ENCODE results near the gene NUCB2. TPM values are rescaled to one million over a fixed set of nuclear protein-coding genes. Genes with fewer than 3 reads are reported as not detected.

NUCB2 gene
- total RNA-seq, 1 experiment from 2014 or later, result 27.6 TPM

DNA sequence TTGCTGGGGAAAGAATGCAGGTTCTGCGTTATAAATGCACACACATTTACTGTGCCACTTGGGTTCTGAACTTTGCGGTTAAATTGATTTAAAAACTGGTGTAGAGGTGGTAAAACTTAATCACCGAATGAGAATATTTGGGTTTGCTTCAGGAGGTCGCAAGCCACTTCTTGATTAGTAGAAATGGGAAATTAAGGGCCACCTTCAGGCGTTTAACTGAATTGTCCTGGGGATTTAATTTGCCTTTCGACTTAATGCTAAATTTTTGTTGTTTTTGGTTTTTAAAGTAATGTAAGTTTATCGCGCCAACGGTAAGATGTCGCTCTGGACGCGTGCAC, 74.6 kb downstream of the NUCB2 start:
- TF ChIP-seq EZH2phosphoT487 (IDR thresholded peaks at IDR 0.05; ENCODE audit: borderline replicate concordance, low read length) (no peak), EZH2 (IDR thresholded peaks at IDR 0.05; ENCODE audit: low read length, unreplicated experiment) (no peak)
- TF ChIP-seq, protein P1, sequence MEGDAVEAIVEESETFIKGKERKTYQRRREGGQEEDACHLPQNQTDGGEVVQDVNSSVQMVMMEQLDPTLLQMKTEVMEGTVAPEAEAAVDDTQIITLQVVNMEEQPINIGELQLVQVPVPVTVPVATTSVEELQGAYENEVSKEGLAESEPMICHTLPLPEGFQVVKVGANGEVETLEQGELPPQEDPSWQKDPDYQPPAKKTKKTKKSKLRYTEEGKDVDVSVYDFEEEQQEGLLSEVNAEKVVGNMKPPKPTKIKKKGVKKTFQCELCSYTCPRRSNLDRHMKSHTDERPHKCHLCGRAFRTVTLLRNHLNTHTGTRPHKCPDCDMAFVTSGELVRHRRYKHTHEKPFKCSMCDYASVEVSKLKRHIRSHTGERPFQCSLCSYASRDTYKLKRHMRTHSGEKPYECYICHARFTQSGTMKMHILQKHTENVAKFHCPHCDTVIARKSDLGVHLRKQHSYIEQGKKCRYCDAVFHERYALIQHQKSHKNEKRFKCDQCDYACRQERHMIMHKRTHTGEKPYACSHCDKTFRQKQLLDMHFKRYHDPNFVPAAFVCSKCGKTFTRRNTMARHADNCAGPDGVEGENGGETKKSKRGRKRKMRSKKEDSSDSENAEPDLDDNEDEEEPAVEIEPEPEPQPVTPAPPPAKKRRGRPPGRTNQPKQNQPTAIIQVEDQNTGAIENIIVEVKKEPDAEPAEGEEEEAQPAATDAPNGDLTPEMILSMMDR (conservative IDR thresholded peaks at IDR 0.05; ENCODE audit: low read depth, low read length), result 0 out of 2 replicates have a peak, but pooled peaks have one; percentile 16
- Histone ChIP-seq H3K4me2 (ENCODE audit: low read length) (no peak overlapping the region), H3K9me3 (ENCODE audit: low read length) (no peaks in the 10 kb centered on the region), H3K27ac (ENCODE audit: low read length) (no peak overlapping the region), H3K4me1 (ENCODE audit: insufficient read depth, low read length) (peaks cover 5% of the 10 kb centered on the region; the same call in 1 of the 2 replicates), H3K79me2 (ENCODE audit: low read length) (no peaks in the 10 kb centered on the region), H3K36me3 (ENCODE audit: low read depth, low read length) (no peaks in the 10 kb centered on the region), H4K20me1 (ENCODE audit: low read length) (no peaks in the 10 kb centered on the region), H3K27me3 (ENCODE audit: low read length) (no peaks in the 10 kb centered on the region), H3K9me2 (replicated peaks; ENCODE audit: low read length) (no peaks in the 10 kb centered on the region), H2AFZ (ENCODE audit: low read length) (no peak overlapping the region), H3K9ac (ENCODE audit: low read length) (no peak overlapping the region), H3F3A (ENCODE audit: low read length, unreplicated experiment) (no peaks in the 10 kb centered on the region), H3K4me3 (ENCODE audit: low read length) (0 out of 2 replicates have a peak overlapping the region, but pooled peaks have one; percentile 10)
- DNase-seq, result no peak
- ChIA-PET POLR2A (ENCODE audit: unreplicated experiment) (no interaction called here), CTCF (no interaction called here)
- ATAC-seq, result no peak
- intact Hi-C loops (cut with micrococcal nuclease), result loop anchor here (5.0 kb wide), 1 partner anchor 274 kb away; the partner anchor contains the start of gene RPS13
- BruUV-seq (replicated peaks), result no TSS peak

DNA sequence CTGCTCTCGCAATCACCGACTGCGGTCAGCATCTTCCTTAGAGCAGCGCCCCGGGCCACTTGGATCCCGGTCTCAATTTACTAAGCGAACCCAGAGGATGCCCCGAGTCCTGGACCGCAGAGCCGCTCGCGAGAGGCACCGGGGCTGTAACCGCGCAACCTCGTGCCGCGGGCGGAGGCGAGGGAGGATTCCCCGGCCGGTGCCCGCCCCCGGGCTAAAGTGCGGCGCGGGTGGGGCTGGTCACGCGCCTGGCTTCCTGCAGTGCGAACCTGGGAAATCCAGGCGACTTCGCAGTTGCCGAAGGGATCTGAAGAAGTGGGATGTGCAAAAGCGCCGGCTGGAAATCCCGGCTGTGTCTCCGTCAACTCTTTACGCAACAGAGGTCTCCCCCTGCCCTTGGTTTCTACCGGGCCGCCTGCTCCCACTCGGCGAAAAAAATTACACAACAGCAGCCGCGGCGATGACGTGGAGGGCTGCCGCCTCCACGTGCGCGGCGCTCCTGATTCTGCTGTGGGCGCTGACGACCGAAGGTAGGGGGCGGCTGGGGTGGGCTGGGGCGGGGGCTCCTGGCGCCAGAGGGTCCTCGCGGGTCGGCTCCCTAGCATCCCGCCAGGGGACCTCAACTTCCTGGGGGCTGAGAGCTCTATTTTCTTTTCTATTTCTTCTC, 75.1 kb downstream of the NUCB2 start, which contains the start of gene NCR3LG1:
Gene NCR3LG1, plus strand, starts transcription at position 291 of the 667 bp plus-strand sequence. Its CDS starts 170 bp downstream, at position 461.
- intact Hi-C loops (cut with micrococcal nuclease), result loop anchor here (2.0 to 5.0 kb wide), 2 partner anchors 121 to 274 kb away; partner anchors contain the start of gene RPS13
- ChIA-PET CTCF (interaction anchor here (0.6 kb wide), 1 partner anchor 176 kb away, joined by 7 read pairs; no protein-coding TSS in a partner anchor), POLR2A (ENCODE audit: unreplicated experiment) (interaction anchor here (0.6 kb wide), 1 partner anchor 381 kb away, joined by 9 read pairs; no protein-coding TSS in a partner anchor)
- no peak within 1 kb of the TSS for H3K9ac ChIP-seq (ENCODE audit: low read length)
- no TSS peak for BruUV-seq (replicated peaks)
- no peaks in the 10 kb centered on the region for H3K27me3 ChIP-seq (ENCODE audit: low read length)
- peaks cover 5% of the 10 kb centered on the region; the same call in 1 of the 2 replicates for H3K4me1 ChIP-seq (ENCODE audit: insufficient read depth, low read length)
- H3K9me2 ChIP-seq (replicated peaks; ENCODE audit: low read length), result no peaks in the 10 kb centered on the region
- H3F3A ChIP-seq (ENCODE audit: low read length, unreplicated experiment), result no peaks in the 10 kb centered on the region
- TF ChIP-seq, protein P1 (conservative IDR thresholded peaks at IDR 0.05; ENCODE audit: low read depth, low read length), result no peak
- no peak for TF ChIP-seq EZH2 (IDR thresholded peaks at IDR 0.05; ENCODE audit: low read length, unreplicated experiment)
- TF ChIP-seq EZH2phosphoT487 (IDR thresholded peaks at IDR 0.05; ENCODE audit: borderline replicate concordance, low read length), result no peak
- H3K79me2 ChIP-seq (ENCODE audit: low read length), result no peaks in the 10 kb centered on the region
- H3K27ac ChIP-seq (ENCODE audit: low read length), result no peak within 1 kb of the TSS
- H3K36me3 ChIP-seq (ENCODE audit: low read depth, low read length), result no peaks in the 10 kb centered on the region
- peak within 1 kb of the TSS; percentile 69 for H3K4me3 ChIP-seq (ENCODE audit: low read length)
- DNase-seq, result no peak
- H3K4me2 ChIP-seq (ENCODE audit: low read length), result peak within 1 kb of the TSS; percentile 99
- no peak for ATAC-seq
- H4K20me1 ChIP-seq (ENCODE audit: low read length), result no peaks in the 10 kb centered on the region
- H3K9me3 ChIP-seq (ENCODE audit: low read length), result no peaks in the 10 kb centered on the region
- H2AFZ ChIP-seq (ENCODE audit: low read length), result peak within 1 kb of the TSS; percentile 82

Measured in PC-3 (cell line).